ENCODE measurements around the gene MYO1D.

GRCh38 chr17:32446949-32447348 lies 430.0 kb downstream of the MYO1D start:
- TF ChIP-seq CTCF (IDR thresholded peaks at IDR 0.05; ENCODE audit: low read depth, low read length): no peak
- no peak for TF ChIP-seq EZH2phosphoT487 (IDR thresholded peaks at IDR 0.05; ENCODE audit: low read depth)

Data from OCI-LY3 (cell line).